ENCODE results near the gene OMD.

DNA sequence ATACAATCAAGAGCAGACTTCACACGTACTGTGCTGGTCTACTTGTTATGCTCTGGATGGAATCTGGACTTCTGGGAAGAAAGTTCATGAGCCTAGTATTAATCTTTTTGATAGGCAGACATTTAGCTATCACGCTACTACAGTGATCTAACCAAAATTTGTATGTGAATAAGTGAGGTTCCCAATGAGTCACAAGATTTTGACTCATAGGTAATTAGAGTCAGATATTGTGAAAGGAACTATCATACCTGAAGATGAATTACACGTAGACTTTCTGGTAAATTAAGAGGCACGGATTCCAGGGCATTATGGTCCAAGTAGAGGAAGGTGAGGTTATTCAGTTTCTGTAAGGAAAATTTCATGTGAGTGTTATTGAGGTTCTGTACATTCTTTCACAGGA lies 38.3 kb downstream of the OMD start:
- TF ChIP-seq, protein P1, sequence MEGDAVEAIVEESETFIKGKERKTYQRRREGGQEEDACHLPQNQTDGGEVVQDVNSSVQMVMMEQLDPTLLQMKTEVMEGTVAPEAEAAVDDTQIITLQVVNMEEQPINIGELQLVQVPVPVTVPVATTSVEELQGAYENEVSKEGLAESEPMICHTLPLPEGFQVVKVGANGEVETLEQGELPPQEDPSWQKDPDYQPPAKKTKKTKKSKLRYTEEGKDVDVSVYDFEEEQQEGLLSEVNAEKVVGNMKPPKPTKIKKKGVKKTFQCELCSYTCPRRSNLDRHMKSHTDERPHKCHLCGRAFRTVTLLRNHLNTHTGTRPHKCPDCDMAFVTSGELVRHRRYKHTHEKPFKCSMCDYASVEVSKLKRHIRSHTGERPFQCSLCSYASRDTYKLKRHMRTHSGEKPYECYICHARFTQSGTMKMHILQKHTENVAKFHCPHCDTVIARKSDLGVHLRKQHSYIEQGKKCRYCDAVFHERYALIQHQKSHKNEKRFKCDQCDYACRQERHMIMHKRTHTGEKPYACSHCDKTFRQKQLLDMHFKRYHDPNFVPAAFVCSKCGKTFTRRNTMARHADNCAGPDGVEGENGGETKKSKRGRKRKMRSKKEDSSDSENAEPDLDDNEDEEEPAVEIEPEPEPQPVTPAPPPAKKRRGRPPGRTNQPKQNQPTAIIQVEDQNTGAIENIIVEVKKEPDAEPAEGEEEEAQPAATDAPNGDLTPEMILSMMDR (IDR thresholded peaks at IDR 0.05): no peak
- no peak for TF ChIP-seq EZH2 (IDR thresholded peaks at IDR 0.05)
- no peak for TF ChIP-seq EZH2phosphoT487 (IDR thresholded peaks at IDR 0.05)

Data from neural progenitor cell (in vitro differentiated cells).